Germinal center (tissue), 1 donor: ENCODE results near the gene MBNL3.
"Not testable (repeated sequence)": the region's sequence is repeated elsewhere in the genome, so short reads cannot be mapped to it uniquely, and the experiment has no call there.

ENCODE experiments used
- DNase-seq: peaks from one replicate; pipeline ENCODE4 v3.0.0; 2012; ENCODE audit warnings: mixed read lengths, low spot score

MBNL3 gene

GRCh38 chrX:132474544-132475248 is 14.1 kb downstream of the MBNL3 start:
- no peak for DNase-seq

GRCh38 chrX:132472397-132472796 is 16.4 kb downstream of the MBNL3 start:
- no peak for DNase-seq

- DNase-seq = no peak
Observed at GRCh38 chrX:132470831-132471230, 18.0 kb downstream of the MBNL3 start.

GRCh38 chrX:132470179-132470578 is 18.7 kb downstream of the MBNL3 start:
- DNase-seq = no peak

GRCh38 chrX:132468454-132468853 is 20.4 kb downstream of the MBNL3 start:
- no peak for DNase-seq

- no peak for DNase-seq
Observed at GRCh38 chrX:132467989-132468388, 20.8 kb downstream of the MBNL3 start.

GRCh38 chrX:132467026-132467425 is 21.8 kb downstream of the MBNL3 start:
- no peak for DNase-seq

- no peak for DNase-seq
Observed at GRCh38 chrX:132463411-132463810, 25.4 kb downstream of the MBNL3 start.

GRCh38 chrX:132461886-132462285 is 27.0 kb downstream of the MBNL3 start:
- DNase-seq = no peak

- no peak for DNase-seq
Observed at GRCh38 chrX:132452911-132453550, 35.8 kb downstream of the MBNL3 start.

- DNase-seq = not testable (repeated sequence)
Observed at GRCh38 chrX:132445909-132446308, 42.9 kb downstream of the MBNL3 start.

- DNase-seq = no peak
Observed at GRCh38 chrX:132444936-132445335, 43.9 kb downstream of the MBNL3 start.

GRCh38 chrX:132443196-132444135 is 45.4 kb downstream of the MBNL3 start:
- no peak for DNase-seq

GRCh38 chrX:132442691-132443090 is 46.1 kb downstream of the MBNL3 start:
- no peak for DNase-seq

GRCh38 chrX:132435222-132435621 is 53.6 kb downstream of the MBNL3 start:
- no peak for DNase-seq

- DNase-seq = no peak
Observed at GRCh38 chrX:132433551-132433950, 55.3 kb downstream of the MBNL3 start.

- no peak for DNase-seq
Observed at GRCh38 chrX:132433001-132433400, 55.8 kb downstream of the MBNL3 start.

- no peak for DNase-seq
Observed at GRCh38 chrX:132428896-132429295, 59.9 kb downstream of the MBNL3 start.

GRCh38 chrX:132426695-132427281 is 62.0 kb downstream of the MBNL3 start:
- no peak for DNase-seq

GRCh38 chrX:132425744-132426318 is 63.0 kb downstream of the MBNL3 start:
- DNase-seq = no peak

- DNase-seq = no peak
Observed at GRCh38 chrX:132423323-132423722, 65.5 kb downstream of the MBNL3 start.

- no peak for DNase-seq
Observed at GRCh38 chrX:132415012-132415411, 73.8 kb downstream of the MBNL3 start.
